NCI-H526 (cell line): ENCODE results near the gene GOLGA6L2.
"Not testable (repeated sequence)": the region's sequence is repeated elsewhere in the genome, so short reads cannot be mapped to it uniquely, and the experiment has no call there.

ENCODE experiments used
- DNase-seq, 2 experiments: peaks; one replicate each; lab custom pipeline; 2025; lab: John Stamatoyannopoulos, UW

Gene GOLGA6L2, protein sequence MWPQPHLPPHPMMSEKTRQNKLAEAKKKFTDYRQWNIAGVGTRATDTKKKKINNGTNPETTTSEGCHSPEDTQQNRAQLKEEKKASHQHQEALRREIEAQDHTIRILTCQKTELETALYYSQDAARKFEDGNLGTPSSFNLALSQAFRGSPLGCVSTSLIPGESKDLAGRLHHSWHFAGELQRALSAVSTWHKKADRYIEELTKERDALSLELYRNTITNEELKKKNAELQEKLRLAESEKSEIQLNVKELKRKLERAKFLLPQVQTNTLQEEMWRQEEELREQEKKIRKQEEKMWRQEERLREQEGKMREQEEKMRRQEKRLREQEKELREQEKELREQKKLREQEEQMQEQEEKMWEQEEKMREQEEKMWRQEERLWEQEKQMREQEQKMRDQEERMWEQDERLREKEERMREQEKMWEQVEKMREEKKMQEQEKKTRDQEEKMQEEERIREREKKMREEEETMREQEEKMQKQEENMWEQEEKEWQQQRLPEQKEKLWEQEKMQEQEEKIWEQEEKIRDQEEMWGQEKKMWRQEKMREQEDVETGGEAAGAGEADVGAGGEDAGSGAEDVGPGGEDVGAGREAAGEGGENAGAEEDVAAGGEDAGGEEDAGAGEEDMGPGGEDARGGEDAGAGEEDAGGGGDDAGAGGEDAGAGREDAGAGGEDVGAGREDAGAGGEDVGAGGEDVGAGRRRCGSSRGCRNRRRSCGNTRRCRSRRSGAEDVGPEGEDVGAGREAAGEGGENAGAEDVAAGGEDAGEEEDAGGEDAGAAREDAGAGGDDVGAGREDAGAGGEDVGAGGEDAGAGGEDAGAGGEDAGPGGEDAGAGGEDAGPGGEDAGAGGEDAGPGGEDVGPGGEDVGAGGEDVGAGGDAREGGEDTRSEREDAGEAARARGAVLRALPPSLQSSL

DNA sequence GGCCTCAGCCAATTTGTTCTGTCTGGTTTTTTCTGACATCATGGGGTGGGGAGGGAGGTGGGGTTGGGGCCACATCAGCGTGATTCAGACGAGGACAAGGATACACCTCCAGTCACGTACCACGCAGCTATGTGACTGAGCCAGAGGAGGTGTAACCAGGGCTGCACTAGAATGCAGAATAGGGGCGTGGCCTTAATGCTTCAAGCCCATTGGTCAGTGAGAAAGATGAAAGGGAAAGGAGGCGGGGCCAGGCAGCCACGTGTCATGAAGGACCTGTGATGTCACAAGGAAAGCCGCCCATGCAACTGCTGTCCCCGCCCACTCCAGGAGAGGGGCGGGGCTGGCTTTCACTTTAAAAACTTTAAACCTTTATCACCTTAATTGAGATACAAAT is at the start of gene GOLGA6L2:
GOLGA6L2 (minus strand) TSS at position 137 of the 394 bp plus-strand sequence; CDS start at position 75, 62 bp downstream.
- peak; percentile 9 to 29 for DNase-seq

DNA sequence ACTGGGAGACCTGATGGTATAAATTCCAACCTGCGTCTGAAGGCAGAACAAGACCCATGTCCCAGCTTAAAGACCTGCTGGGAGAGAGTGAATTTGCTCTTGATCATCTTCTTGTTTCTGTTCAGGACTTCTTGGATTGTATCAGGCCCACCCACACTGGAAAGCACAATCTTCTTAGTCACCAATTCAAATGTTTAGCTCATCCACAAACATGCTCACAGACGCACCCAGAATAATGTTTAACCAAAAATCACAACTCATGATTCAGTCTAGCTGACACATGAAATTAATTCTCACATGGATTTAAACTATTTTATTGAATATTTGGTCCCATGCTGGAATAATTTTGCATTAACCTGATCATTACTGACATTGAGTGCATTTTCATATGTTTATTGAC is 37.8 kb upstream of the GOLGA6L2 start:
- no peak for DNase-seq

DNA sequence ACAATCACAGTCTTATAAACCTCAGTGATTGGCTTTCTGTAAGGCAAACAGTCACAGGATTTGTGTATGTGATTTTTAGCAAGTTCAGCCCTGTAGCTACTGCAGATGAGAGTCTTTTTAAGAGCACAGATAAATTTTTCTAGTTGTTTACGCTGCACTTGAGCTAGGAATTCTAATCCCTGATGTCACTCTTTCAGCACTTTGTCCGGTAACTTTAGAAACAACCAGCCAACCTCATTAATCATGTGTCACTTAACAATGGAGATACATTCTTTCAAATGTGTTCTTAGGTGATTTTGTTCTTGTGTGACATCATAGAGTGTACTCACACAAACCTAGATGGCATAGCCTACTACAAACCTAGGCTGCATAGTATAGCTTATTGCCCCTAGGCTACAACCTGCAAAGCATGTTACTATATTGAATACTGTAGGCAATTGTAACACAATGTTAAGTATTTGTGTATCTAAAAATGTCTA is 36.8 kb upstream of the GOLGA6L2 start:
- no peak for DNase-seq

- no peak for DNase-seq
Measured at GRCh38 chr15:23482764-23483489, 35.9 kb upstream of the GOLGA6L2 start.

DNA sequence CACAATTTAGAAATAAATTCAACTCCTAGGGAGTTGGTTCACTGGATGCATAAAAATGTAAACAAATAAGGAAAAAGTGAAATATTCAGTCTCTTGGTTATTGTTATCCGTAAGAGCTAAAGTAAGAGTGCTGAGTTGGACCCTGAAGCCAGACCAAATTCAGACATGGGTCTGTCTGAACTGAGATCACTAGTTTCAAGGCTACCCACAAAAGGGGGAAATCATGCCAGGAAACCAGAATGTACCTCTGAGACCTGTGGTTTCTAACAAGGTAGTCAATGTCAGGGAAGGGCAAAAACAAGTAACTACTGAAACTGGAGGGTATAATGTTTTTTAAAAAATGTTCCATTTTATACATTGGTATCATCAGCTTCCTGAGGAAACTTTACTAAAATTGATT is 35.2 kb upstream of the GOLGA6L2 start:
- DNase-seq = no peak

- DNase-seq = no peak
Measured at GRCh38 chr15:23477920-23478319, 30.9 kb upstream of the GOLGA6L2 start.

DNA sequence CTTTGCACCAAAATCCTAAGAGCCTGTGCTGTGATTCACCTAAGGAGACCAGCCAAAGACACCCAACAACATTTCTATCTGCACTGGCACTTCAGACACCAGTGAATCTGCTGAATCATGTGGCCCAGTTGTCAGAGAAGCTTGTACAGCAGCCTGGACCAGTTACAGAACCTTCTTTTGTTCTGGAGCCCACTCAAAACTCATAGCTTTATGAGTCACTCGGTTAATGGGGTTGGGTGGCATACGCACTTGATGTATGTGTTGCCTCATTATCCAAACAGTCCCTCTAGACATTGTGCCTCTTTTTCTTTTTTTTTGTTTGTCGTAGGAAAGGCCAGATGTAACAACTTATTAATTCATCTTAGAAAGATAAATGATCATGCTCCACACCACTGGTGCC is 25.6 kb upstream of the GOLGA6L2 start:
- no peak for DNase-seq

DNA sequence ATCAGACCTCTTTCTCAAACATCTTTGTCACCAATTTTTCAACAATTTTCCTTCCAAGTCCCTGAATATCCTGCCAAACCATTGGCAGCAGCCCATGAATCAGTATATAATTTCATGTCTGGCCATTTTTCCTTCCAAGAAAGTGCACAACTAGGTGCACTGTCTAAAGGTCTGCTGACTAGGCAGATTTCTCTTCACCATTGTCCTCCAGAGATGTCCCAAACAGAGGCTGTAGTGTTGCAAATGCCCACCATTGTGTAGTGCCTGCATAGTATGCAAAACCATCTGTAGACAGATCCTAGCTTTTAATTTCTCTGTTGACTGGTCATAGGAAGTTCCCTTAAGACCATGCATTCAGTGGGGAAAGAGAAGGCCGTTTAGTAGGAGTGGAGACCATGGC is 25.0 kb upstream of the GOLGA6L2 start:
- peak in 1 of 2 experiments; percentile 1 for DNase-seq

DNA sequence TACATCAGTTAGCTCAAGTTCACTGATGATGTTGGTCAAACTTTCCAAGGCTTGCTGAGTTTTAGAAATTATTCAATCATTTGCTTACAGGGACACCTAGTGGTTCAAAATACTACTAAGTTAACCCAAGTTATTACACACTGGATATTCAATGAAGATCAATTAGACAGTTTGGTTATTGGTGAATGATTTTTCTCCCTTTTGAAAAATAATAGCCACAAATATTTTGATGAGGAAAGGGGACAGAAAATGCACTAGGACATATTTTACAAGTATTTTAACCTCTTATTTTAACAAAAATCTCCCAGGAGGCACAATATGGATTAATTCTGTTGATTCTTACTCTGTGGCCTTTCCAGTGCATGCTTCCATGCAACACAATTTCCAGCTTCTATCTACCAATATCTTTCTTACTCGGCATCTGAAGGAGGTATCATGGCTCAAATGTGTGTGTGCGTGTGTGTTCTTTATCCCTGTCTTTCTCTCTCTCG is 20.1 kb upstream of the GOLGA6L2 start:
- DNase-seq = peak; percentile 9 to 55

DNA sequence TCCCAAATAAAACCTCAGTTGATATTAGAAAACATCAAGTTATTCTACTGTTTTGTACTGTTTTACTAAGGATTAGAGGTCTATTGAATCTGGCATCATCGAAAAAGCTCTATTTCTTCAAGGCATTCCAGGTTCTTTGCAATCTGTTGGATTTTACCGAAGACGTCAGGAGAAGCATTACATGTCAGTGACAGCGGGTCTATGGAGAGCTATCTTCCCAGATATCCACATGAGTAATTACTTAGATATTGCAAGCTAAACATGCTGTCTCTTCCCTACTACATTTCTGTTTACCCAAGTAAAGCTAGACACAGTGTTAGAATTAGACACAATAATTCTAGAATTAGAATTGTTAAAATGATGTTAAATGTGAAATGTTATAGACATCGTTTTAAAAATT is 10.8 kb upstream of the GOLGA6L2 start:
- no peak for DNase-seq

DNA sequence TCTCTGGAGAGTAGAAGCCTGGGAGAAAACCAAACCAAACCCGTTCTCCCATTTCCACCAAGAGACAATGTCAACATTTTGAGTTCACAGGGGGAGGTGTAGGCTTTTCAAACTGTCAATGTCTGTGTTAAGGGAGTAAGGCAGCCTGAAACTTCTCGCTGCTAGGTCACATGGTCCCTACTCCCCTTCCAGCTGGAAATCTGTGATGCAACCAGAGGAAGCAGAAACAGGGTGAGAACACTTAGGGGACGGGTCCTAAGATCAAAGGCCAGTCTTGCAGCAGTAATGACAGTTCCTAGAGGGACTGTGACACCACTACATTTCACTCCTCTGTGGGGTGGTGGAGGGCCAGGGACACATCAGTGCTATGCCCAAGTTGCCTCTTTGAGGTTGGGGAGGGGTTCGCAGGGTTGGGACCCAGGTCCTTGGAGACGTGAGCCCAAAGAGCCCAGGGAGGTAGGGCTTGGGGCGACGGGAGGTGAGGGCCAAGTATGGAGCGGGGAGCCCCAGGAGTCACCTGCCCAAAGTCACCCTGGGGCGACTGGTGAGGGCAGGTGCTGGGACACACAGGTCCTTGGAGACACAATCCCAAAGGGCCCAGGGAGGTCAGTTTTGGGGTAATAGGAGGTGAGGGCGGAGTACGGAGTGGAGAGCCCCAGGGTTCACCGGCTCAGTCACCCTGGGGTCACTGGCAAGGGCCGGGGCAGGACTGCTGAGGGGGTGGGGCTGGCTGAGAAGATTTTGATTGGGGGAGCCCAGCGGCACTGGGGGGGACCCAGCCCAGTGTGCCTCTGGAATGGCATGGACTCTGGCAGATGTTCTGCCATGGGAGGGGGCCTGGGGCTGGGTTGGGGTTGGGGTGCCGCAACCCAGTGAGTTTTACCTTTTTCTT is 582 bp downstream of the GOLGA6L2 start:
- DNase-seq = no peak

- DNase-seq = no peak
Measured at GRCh38 chr15:23444269-23444668, 2.8 kb downstream of the GOLGA6L2 start.

GRCh38 chr15:23441204-23441603 is 5.8 kb downstream of the GOLGA6L2 start:
- no peak for DNase-seq

GRCh38 chr15:23440596-23440995 is 6.4 kb downstream of the GOLGA6L2 start:
- no peak for DNase-seq

DNA sequence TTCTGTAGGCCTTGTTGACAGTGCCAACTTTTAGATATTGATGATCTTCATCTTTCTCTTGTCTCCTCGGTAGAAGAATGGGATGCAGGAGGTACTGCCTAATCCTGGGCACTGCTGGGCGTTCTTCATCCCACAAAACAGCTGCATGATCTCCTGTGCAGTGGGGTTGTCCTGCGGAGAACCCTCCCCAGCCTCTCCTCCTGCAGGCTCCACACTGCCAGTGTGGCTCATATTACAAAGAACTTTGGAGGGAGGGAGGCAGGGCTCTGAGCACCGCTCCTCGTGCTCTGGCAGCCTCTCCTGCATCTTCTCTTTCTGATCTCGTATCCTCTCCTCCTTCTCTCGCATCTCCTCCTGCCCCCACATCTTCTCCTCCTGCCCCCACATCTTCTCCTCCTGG is 7.5 kb downstream of the GOLGA6L2 start:
- no peak for DNase-seq

DNA sequence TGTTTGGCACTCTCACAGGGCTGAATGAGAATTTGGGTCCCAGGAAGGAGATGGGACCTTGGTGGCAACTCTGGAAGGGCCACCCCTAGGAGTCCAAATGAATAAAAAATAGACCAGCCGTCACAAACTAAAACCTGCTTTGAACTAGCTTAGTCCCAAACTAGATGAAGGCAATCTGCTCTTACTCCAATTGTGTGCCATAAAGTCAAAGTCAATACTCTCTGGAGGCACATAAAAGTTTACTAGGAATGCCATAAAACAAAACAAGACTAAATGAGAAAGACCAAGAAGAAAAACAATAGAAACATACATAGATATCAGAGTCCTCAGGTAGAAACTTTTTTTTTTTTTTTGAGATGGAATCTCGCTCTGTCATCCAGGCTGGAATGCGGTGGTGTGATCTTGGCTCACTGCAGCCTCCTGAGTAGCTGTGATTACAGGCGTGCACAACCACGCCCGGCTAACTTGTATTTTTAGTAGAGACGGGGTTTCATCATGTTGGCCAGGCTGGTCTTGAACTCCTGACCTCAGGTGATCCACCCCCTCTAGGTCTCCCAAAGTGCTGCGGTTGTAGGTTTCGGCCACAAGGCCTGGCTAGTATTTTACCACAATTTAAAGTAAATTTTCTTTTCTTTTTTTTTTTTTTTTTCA is 8.1 kb downstream of the GOLGA6L2 start:
- no peak for DNase-seq

DNA sequence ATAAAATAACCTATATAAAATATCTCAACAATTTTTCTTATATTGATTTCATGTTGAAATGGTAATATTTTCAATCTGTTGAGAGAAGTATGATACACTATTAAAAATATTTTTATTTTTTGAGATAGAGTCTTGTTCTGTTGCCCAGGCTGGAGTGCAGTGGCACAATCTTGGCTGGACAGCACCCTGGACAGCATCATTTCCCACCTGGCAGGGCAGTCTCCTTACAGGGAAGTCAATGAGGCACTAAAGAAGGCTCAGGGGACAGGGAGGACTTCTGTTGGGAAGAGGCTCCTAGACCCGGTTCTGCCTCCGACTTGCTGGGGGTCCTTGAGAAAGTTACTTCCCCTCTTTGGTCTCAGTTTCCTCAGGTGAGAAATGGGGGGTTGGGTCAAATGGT is 9.4 kb downstream of the GOLGA6L2 start:
- no peak for DNase-seq

DNA sequence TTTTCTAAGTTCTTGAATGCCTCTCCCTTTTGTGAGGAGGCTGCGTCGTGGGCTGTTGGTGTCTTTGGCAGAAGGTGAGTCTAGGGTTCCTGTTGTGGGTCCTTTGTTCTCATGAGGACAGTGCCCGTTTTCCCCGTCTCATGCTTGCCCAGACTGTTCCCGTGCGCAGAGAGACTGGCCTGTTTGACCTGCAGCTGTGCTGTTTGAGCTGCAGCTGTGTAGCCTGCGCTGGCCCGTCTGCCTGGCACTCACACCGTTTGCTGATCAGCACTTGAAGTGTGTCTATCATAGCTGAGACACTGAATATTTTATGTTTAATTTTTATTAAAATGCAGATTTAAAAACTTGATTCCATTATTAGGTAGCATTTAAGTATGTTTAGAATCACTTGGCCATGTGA is 9.9 kb downstream of the GOLGA6L2 start:
- peak in 1 of 2 experiments; percentile 1 for DNase-seq

DNA sequence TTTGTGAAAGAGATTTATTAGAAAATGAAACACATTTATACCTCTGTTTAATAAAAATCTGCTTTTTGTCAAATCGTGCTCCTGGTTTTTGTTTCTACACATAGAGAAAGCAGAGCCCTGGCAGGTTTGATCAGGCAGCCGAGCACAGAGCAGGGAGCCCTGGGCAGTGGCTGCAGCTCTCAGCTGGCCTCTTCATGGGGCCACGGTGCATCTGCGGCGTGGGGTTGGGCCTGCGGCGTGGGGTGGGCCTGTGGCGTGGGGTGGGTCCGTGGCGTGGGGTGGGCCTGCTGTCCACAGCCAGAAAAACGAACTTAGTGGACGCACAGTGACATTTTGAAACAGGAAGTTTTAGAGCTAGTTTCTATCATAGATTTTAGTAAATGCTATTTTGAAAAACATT is 10.6 kb downstream of the GOLGA6L2 start:
- DNase-seq = no peak

DNA sequence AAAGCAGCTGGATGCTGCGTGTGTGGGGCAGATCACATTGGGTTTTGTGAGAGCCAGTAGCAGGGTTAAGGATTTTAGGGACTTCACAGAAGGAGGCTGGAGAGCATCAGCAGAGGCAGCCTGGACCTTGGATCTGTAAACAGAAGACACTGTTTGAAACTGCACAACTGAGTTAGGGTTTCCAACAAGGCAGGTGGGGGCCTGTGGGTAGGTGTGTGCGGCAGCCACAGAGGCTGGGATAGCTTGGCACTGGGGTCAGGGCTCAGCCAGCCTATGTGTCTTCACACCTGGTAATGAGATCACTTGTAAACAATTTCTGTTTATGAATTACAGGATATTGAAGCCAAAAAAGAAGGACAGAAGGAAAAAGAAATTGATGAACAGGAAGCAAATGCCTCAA is 12.3 kb downstream of the GOLGA6L2 start:
- DNase-seq = not testable (repeated sequence)
